Endometrial microvascular endothelial cells (primary cell): ENCODE results near the gene ABTB1. TPM values are rescaled to one million over a fixed set of nuclear protein-coding genes. Genes with fewer than 3 reads are reported as not detected.
"Not testable (repeated sequence)": the region's sequence is repeated elsewhere in the genome, so short reads cannot be mapped to it uniquely, and the experiment has no call there.

Experiments
- in situ Hi-C: cut with HindIII; loops from 2 replicates; pipeline ENCODE4 v1.10.0; 2017; ENCODE audit warnings: low sequenced_read_pairs, low pct_unique_long_range_greater_than_20kb; ENCODE audit errors: inconsistent ontology term
- total RNA-seq: library from RNA; depleted of rRNA; stranded (reverse); fragments of >200 nt; gene quantifications from one replicate; pipeline ENCODE4 v1.2.3, GENCODE V29; 2015; ENCODE audit errors: inconsistent ontology term

Gene ABTB1
- total RNA-seq, 1 donor from 2014 or later = 6.4 TPM

GRCh38 chr3:127697551-127698240, 24.9 kb downstream of the ABTB1 start:
- in situ Hi-C loops = no loop called here

GRCh38 chr3:127698286-127698685, 25.5 kb downstream of the ABTB1 start:
- in situ Hi-C loops = no loop called here

- in situ Hi-C loops = no loop called here
Observed at GRCh38 chr3:127698691-127699415, 26.1 kb downstream of the ABTB1 start.

- in situ Hi-C loops = no loop called here
Observed at GRCh38 chr3:127699416-127700300, 26.9 kb downstream of the ABTB1 start.

GRCh38 chr3:127700406-127700805, 27.7 kb downstream of the ABTB1 start:
- in situ Hi-C loops = no loop called here

- in situ Hi-C loops = no loop called here
Observed at GRCh38 chr3:127701280-127701911, 28.6 kb downstream of the ABTB1 start.

- in situ Hi-C loops = no loop called here
Observed at GRCh38 chr3:127702151-127702578, 29.4 kb downstream of the ABTB1 start.

GRCh38 chr3:127704840-127705239, 32.1 kb downstream of the ABTB1 start:
- in situ Hi-C loops = not testable (repeated sequence)

- in situ Hi-C loops = no loop called here
Observed at GRCh38 chr3:127706312-127706711, 33.6 kb downstream of the ABTB1 start.

GRCh38 chr3:127706785-127707351, 34.1 kb downstream of the ABTB1 start:
- in situ Hi-C loops = no loop called here

- in situ Hi-C loops = no loop called here
Observed at GRCh38 chr3:127707851-127708411, 35.2 kb downstream of the ABTB1 start.

- in situ Hi-C loops = no loop called here
Observed at GRCh38 chr3:127708837-127709236, 36.1 kb downstream of the ABTB1 start.

GRCh38 chr3:127709320-127710060, 36.7 kb downstream of the ABTB1 start:
- in situ Hi-C loops = no loop called here

GRCh38 chr3:127710155-127710941, 37.6 kb downstream of the ABTB1 start:
- in situ Hi-C loops = no loop called here

GRCh38 chr3:127711021-127711695, 38.4 kb downstream of the ABTB1 start:
- in situ Hi-C loops = no loop called here

- in situ Hi-C loops = no loop called here
Observed at GRCh38 chr3:127711896-127712295, 39.1 kb downstream of the ABTB1 start.

- in situ Hi-C loops = no loop called here
Observed at GRCh38 chr3:127712461-127712860, 39.7 kb downstream of the ABTB1 start.
